Suprapubic skin (tissue), 4 donors: ENCODE results near the gene DNAJB1.

Experiments
- CTCF ChIP-seq, 2 donors: fragments of 200-600 bp in 1 of 2; fragments of 450-650 bp in 1 of 2; sonication (generic) in 1 of 2; IDR thresholded peaks; one replicate each; pipeline ENCODE4 v1.5.1; 2016 to 2019; ENCODE audit warnings: antibody characterized with exemption in 2 of 2, mild to moderate bottlenecking in 1 of 2, moderate library complexity in 1 of 2
- EP300 ChIP-seq: sonication (generic); formaldehyde crosslinking; IDR thresholded peaks from one replicate; pipeline ENCODE4 v1.6.1; 2017; ENCODE audit warnings: antibody characterized with exemption
- POLR2A ChIP-seq, 2 donors: fragments of 450-650 bp; IDR thresholded peaks; one replicate each; pipeline ENCODE4 v1.6.1; 2017; ENCODE audit warnings: antibody characterized with exemption in 2 of 2, mild to moderate bottlenecking in 2 of 2, moderate library complexity in 2 of 2
- POLR2AphosphoS5 ChIP-seq, 3 donors: sonication (generic); formaldehyde crosslinking; IDR thresholded peaks; one replicate each; pipeline ENCODE4 v1.6.1; 2017; ENCODE audit warnings: antibody characterized with exemption in 3 of 3

GRCh38 chr19:14560776-14561108 lies 42.5 kb upstream of the DNAJB1 start:
- no peak for TF ChIP-seq CTCF (IDR thresholded peaks at IDR 0.05)
- TF ChIP-seq POLR2AphosphoS5 (IDR thresholded peaks at IDR 0.05) = no peak
- no peak for TF ChIP-seq EP300
- no peak for TF ChIP-seq POLR2A (IDR thresholded peaks at IDR 0.05)
